Esophagus squamous epithelium (tissue), 5 donors: Measurements from ENCODE around the gene AMHR2. TPM values are rescaled to one million over a fixed set of nuclear protein-coding genes. Genes with fewer than 3 reads are reported as not detected.
"Not testable (repeated sequence)": the region's sequence is repeated elsewhere in the genome, so short reads cannot be mapped to it uniquely, and the experiment has no call there.

ENCODE experiments used
- DNase-seq: peaks from one replicate; lab custom pipeline; 2025; lab: John Stamatoyannopoulos, UW
- H3K27ac ChIP-seq, 4 donors: fragments of 200-600 bp; sonication (generic); one replicate each; pipeline ENCODE4 v1.5.1; 2016 to 2019; ENCODE audit warnings: mild to moderate bottlenecking in 1 of 4
- H3K27me3 ChIP-seq, 4 donors: fragments of 200-600 bp; sonication (generic); 1 replicate in 3 of 4; 2 replicates in 1 of 4; pipeline versions ENCODE4 v1.5.1 to v1.6.0; 2017 to 2021; ENCODE audit warnings: antibody characterized with exemption in 1 of 4
- H3K36me3 ChIP-seq, 3 donors: fragments of 200-600 bp; sonication (generic); one replicate each; pipeline ENCODE4 v1.5.1; 2016 to 2019
- H3K4me1 ChIP-seq, 3 donors: fragments of 200-600 bp; sonication (generic); one replicate each; pipeline ENCODE4 v1.5.1; 2017 to 2019
- H3K4me3 ChIP-seq, 4 donors: fragments of 200-600 bp; sonication (generic); 1 replicate in 3 of 4; 2 replicates in 1 of 4; pipeline ENCODE4 v1.5.1; 2016 to 2019; ENCODE audit warnings: mild to moderate bottlenecking in 2 of 4, moderate library complexity in 1 of 4
- H3K9me3 ChIP-seq, 3 donors: fragments of 200-600 bp; sonication (generic); one replicate each; pipeline ENCODE4 v1.5.1; 2016 to 2019
- CTCF ChIP-seq, 6 experiments: fragments of 450-650 bp in 4 of 6; fragments of 200-600 bp in 2 of 6; sonication (generic) in 2 of 6; IDR thresholded peaks; one replicate each; pipeline ENCODE4 v1.5.1; 2016 to 2019; ENCODE audit warnings: antibody characterized with exemption in 6 of 6, mild to moderate bottlenecking in 4 of 6, moderate library complexity in 4 of 6
- POLR2A ChIP-seq, 4 donors: fragments of 450-650 bp; IDR thresholded peaks; one replicate each; pipeline ENCODE4 v1.6.1; 2017; ENCODE audit warnings: antibody characterized with exemption in 4 of 4, mild to moderate bottlenecking in 4 of 4, moderate library complexity in 3 of 4
- WGBS, 2 donors: methylation state at CpG; one replicate each; pipeline ENCODE4 v1.1.5; 2018; 5-methylcytosine and 5-hydroxymethylcytosine counted together
- intact Hi-C: fragments of 100-400 bp; cut with DNase I; formaldehyde crosslinking; loops from one replicate; pipeline ENCODE4 v1.15.0; 2022
- total RNA-seq, 4 donors: library from RNA; depleted of rRNA; stranded (reverse); fragments of >200 nt; gene quantifications; one replicate each; pipeline ENCODE4 v1.1.0, GENCODE V29; 2016
- donor health status: DM: yes; HTN: yes; CAD: no.

Gene AMHR2
- total RNA-seq, 4 donors from 2014 or later: 0.76 TPM; not detected in 3

GRCh38 chr12:53441040-53441833 lies 17.6 kb downstream of the AMHR2 start, which contains the start of gene PRR13:
TSS of gene PRR13 (plus strand) at chr12:53441734. CDS start at chr12:53442715, 981 bp downstream.
- Histone ChIP-seq H3K9me3 (no peaks in the 10 kb centered on the region), H3K36me3 (peaks cover 0 to 31% (median 9%) of the 10 kb centered on the region in 3 donors), H3K4me1 (peaks cover 12 to 51% (median 15%) of the 10 kb centered on the region in 3 donors), H3K27me3 (no peaks in the 10 kb centered on the region), H3K27ac (peak within 1 kb of the TSS; percentile 84 to 95 (median 94)), H3K4me3 (peak within 1 kb of the TSS; percentile 68 to 85 (median 74))
- intact Hi-C loops: no loop called here
- WGBS, 2 donors: 2 to 4% methylated on average over 18 to 21 of the region's 31 CpGs
- peak in 3 of 4 donors; percentile 74 to 94 (median 90) for TF ChIP-seq POLR2A (IDR thresholded peaks at IDR 0.05)
- peak in 1 of 6 experiments; percentile 5 for TF ChIP-seq CTCF (IDR thresholded peaks at IDR 0.05)
- peak; percentile 95 for DNase-seq

- no peak overlapping the region for H3K4me3 ChIP-seq
- no peak overlapping the region for H3K27ac ChIP-seq
- no peak for DNase-seq
- TF ChIP-seq POLR2A (IDR thresholded peaks at IDR 0.05) (no peak), CTCF (IDR thresholded peaks at IDR 0.05) (no peak)
- H3K9me3 ChIP-seq: no peaks in the 10 kb centered on the region
- intact Hi-C loops: no loop called here
- peaks cover 12 to 51% (median 15%) of the 10 kb centered on the region in 3 donors for H3K4me1 ChIP-seq
- H3K36me3 ChIP-seq: peaks cover 0 to 58% (median 9%) of the 10 kb centered on the region in 3 donors
- H3K27me3 ChIP-seq: no peaks in the 10 kb centered on the region
- 91 to 94% methylated on average over 4 of the region's 4 CpGs for WGBS, 2 donors
These were observed 20.3 kb downstream of the AMHR2 start for GRCh38 chr12:53443955-53444354.

- WGBS, 2 donors: 82 to 86% methylated on average over 8 to 11 of the region's 11 CpGs
- H3K9me3 ChIP-seq, H3K27me3 ChIP-seq, H3K27ac ChIP-seq, DNase-seq, intact Hi-C loops, H3K4me3 ChIP-seq: not testable (repeated sequence)
- Histone ChIP-seq H3K4me1 (peaks cover 12 to 51% (median 15%) of the 10 kb centered on the region in 3 donors), H3K36me3 (peaks cover 0 to 60% (median 9%) of the 10 kb centered on the region in 3 donors)
These were observed 21.1 kb downstream of the AMHR2 start for GRCh38 chr12:53444593-53445325.

GRCh38 chr12:53450936-53451335 lies 27.3 kb downstream of the AMHR2 start:
- 90 to 93% methylated on average over 7 of the region's 7 CpGs for WGBS, 2 donors
- TF ChIP-seq CTCF (IDR thresholded peaks at IDR 0.05): no peak
- no peak for TF ChIP-seq POLR2A (IDR thresholded peaks at IDR 0.05)

GRCh38 chr12:53451661-53452158 lies 28.1 kb downstream of the AMHR2 start, which contains the start of gene PCBP2:
TSS of gene PCBP2 (plus strand) at chr12:53452102. CDS start at chr12:53454801, 2,699 bp downstream.
- Histone ChIP-seq H3K27me3 (no peaks in the 10 kb centered on the region), H3K4me3 (peak within 1 kb of the TSS; percentile 78 to 90 (median 85)), H3K4me1 (peaks cover 12 to 41% (median 20%) of the 10 kb centered on the region in 3 donors), H3K9me3 (no peaks in the 10 kb centered on the region), H3K27ac (peak within 1 kb of the TSS; percentile 95 to 99 (median 98)), H3K36me3 (peaks cover 15 to 53% (median 23%) of the 10 kb centered on the region in 3 donors)
- peak; percentile 87 for DNase-seq
- TF ChIP-seq POLR2A (IDR thresholded peaks at IDR 0.05) (peak in 3 of 4 donors; percentile 62 to 76 (median 67)), CTCF (IDR thresholded peaks at IDR 0.05) (peak; percentile 77 to 96 (median 95))
- 1 to 2% methylated on average over 7 to 9 of the region's 32 CpGs for WGBS, 2 donors
- intact Hi-C loops: loop anchor here (10.0 kb wide), 1 partner anchor 53 kb away; the partner anchor contains the start of genes NPFF and TARBP2

More at GRCh38 chr12:53450936-53451335, 27.3 kb downstream of the AMHR2 start:
- H3K4me3 ChIP-seq: no peak overlapping the region
- H3K27ac ChIP-seq: no peak overlapping the region
- no peaks in the 10 kb centered on the region for H3K9me3 ChIP-seq
- DNase-seq: no peak
- intact Hi-C loops: loop anchor here (10.0 kb wide), 1 partner anchor 54 kb away; the partner anchor contains the start of genes NPFF and TARBP2
- peaks cover 10 to 53% (median 16%) of the 10 kb centered on the region in 3 donors for H3K36me3 ChIP-seq
- no peaks in the 10 kb centered on the region for H3K27me3 ChIP-seq
- peaks cover 12 to 43% (median 20%) of the 10 kb centered on the region in 3 donors for H3K4me1 ChIP-seq
